Hepatocyte (in vitro differentiated cells): ENCODE data around the gene SLC25A22. TPM values are rescaled to one million over a fixed set of nuclear protein-coding genes. Genes with fewer than 3 reads are reported as not detected.

ENCODE experiments used
- DNase-seq: peaks from one replicate; pipeline ENCODE4 v3.0.0-alpha.2; 2016; ENCODE audit warnings: low spot score
- H2AFZ ChIP-seq: fragments of 200-600 bp; sonication (generic); 2 replicates; pipeline ENCODE4 v1.6.0; 2016; ENCODE audit warnings: antibody characterized with exemption, mild to moderate bottlenecking
- H3K27ac ChIP-seq: fragments of 200-600 bp; sonication (generic); 2 replicates; pipeline ENCODE4 v1.5.1; 2016; ENCODE audit warnings: mild to moderate bottlenecking
- H3K27me3 ChIP-seq: fragments of 200-600 bp; sonication (generic); 2 replicates; pipeline ENCODE4 v1.6.1; 2016
- H3K36me3 ChIP-seq: fragments of 200-600 bp; sonication (generic); replicated peaks from 2 replicates; pipeline ENCODE4 v1.5.1; 2016; ENCODE audit warnings: low read depth; ENCODE audit not compliant: insufficient read depth
- H3K4me1 ChIP-seq: fragments of 200-600 bp; sonication (generic); 2 replicates; pipeline ENCODE4 v1.5.1; 2016; ENCODE audit warnings: mild to moderate bottlenecking, moderate library complexity; ENCODE audit not compliant: insufficient read depth
- H3K4me2 ChIP-seq: fragments of 200-600 bp; sonication (generic); 2 replicates; pipeline ENCODE4 v1.6.0; 2016
- H3K4me3 ChIP-seq: fragments of 200-600 bp; sonication (generic); 2 replicates; pipeline ENCODE4 v1.5.1; 2016; ENCODE audit warnings: mild to moderate bottlenecking
- H3K79me2 ChIP-seq: fragments of 200-600 bp; sonication (generic); 2 replicates; pipeline ENCODE4 v1.6.0; 2017; ENCODE audit warnings: mild to moderate bottlenecking
- H3K9me2 ChIP-seq: fragments of 200-600 bp; sonication (generic); replicated peaks from 2 replicates; pipeline ENCODE4 v1.6.0; 2017; ENCODE audit warnings: mild to moderate bottlenecking; ENCODE audit not compliant: insufficient read depth
- H3K9me3 ChIP-seq: fragments of 200-600 bp; sonication (generic); 2 replicates; pipeline ENCODE4 v1.5.1; 2016; ENCODE audit warnings: low read depth, mild to moderate bottlenecking
- H4K20me1 ChIP-seq: fragments of 200-600 bp; sonication (generic); 2 replicates; pipeline ENCODE4 v1.6.0; 2016; ENCODE audit warnings: mild to moderate bottlenecking; ENCODE audit not compliant: insufficient read depth, poor library complexity, severe bottlenecking
- EZH2 ChIP-seq: fragments of 200-600 bp; sonication (generic); IDR thresholded peaks from 2 replicates; pipeline ENCODE4 v1.6.1; 2016; ENCODE audit warnings: antibody characterized with exemption, mild to moderate bottlenecking, borderline replicate concordance
- EZH2phosphoT487 ChIP-seq: fragments of 200-600 bp; sonication (generic); IDR thresholded peaks from one replicate; pipeline ENCODE4 v1.6.1; 2018; ENCODE audit warnings: antibody characterized with exemption, mild to moderate bottlenecking, low read depth, moderate library complexity; ENCODE audit not compliant: unreplicated experiment, severe bottlenecking
- WGBS: methylation state at CpG from one replicate; pipeline ENCODE4 v1.1.6; 2016; ENCODE audit warnings: low lambda C conversion rate; ENCODE audit errors: missing lambda C conversion rate; 5-methylcytosine and 5-hydroxymethylcytosine counted together
- polyA plus RNA-seq: library from polyadenylated mRNA; unstranded; fragments of >200 nt; fragmentation: Nextera tagmentation; extraction: Ambion mirVana; gene quantifications from 2 replicates; pipeline ENCODE4 v1.2.1, GENCODE V29; 2016
- total RNA-seq: library from RNA; depleted of rRNA; stranded (reverse); fragments of >200 nt; gene quantifications from 2 replicates; pipeline ENCODE4 v1.2.3, GENCODE V29; 2014
- TF ChIP-seq, protein P1 (sequence below): fragments of 200-600 bp; sonication (generic); IDR thresholded peaks from 2 replicates; pipeline ENCODE4 v1.5.1; 2016; ENCODE audit warnings: antibody characterized with exemption, mild to moderate bottlenecking; ENCODE audit not compliant: poor library complexity

SLC25A22 gene
- total and polyA plus RNA-seq, 2 experiments from 2014 or later, result 16.2 to 19.7 TPM

DNA sequence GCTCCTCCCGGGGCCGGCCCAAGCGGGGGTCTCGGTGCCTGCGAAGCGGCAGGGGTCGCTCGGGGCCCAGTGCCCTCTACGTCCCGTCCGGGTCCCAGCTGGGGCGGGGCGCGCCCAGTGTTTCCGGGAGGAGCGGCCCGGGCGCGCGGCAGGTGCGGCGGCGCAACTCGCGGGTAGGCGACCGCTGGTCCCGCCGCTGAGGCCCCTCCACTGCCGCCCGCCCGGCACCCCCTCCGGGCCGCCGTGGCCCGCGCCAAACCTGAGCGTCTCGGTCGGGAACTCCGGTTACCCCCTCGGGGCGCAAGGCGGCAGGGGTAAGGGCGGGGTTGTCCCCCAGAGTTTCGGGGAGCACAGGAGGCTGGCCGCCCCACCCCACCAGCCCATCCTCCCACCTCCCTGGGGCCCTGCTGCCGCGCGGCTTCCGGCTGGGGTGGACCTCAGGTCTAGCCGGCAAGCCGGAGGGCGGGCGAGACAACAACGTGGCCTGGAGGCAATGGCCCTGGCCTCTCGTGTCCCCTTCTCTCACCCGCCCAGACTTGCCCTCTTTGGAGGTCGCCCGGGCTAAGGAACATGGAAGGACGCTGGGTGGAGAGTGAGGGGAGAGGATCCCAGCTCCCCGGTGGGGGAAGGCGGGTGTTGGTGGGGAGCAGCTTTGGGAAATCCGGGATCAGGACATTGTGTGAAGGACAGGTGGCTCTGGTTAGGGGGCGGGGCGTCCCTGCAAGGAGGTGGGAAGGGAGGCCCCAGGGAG lies 29.2 kb upstream of the SLC25A22 start:
- peak; percentile 72 for DNase-seq
- Histone ChIP-seq H3K27me3 (peaks cover 21% of the 10 kb centered on the region), H3K4me3 (peak overlapping the region; percentile 14), H3K36me3 (no peaks in the 10 kb centered on the region), H2AFZ (peak overlapping the region; percentile 49), H3K9me2 (no peaks in the 10 kb centered on the region), H3K4me2 (peak overlapping the region; percentile 96), H3K4me1 (peaks cover 43% of the 10 kb centered on the region), H3K27ac (peak overlapping the region; percentile 83), H3K9me3 (no peaks in the 10 kb centered on the region), H4K20me1 (no peaks in the 10 kb centered on the region), H3K79me2 (no peaks in the 10 kb centered on the region)
- 5% methylated on average over 26 of the region's 66 CpGs for WGBS
- TF ChIP-seq, protein P1, sequence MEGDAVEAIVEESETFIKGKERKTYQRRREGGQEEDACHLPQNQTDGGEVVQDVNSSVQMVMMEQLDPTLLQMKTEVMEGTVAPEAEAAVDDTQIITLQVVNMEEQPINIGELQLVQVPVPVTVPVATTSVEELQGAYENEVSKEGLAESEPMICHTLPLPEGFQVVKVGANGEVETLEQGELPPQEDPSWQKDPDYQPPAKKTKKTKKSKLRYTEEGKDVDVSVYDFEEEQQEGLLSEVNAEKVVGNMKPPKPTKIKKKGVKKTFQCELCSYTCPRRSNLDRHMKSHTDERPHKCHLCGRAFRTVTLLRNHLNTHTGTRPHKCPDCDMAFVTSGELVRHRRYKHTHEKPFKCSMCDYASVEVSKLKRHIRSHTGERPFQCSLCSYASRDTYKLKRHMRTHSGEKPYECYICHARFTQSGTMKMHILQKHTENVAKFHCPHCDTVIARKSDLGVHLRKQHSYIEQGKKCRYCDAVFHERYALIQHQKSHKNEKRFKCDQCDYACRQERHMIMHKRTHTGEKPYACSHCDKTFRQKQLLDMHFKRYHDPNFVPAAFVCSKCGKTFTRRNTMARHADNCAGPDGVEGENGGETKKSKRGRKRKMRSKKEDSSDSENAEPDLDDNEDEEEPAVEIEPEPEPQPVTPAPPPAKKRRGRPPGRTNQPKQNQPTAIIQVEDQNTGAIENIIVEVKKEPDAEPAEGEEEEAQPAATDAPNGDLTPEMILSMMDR, result no peak
- TF ChIP-seq EZH2, result peak; percentile 9

DNA sequence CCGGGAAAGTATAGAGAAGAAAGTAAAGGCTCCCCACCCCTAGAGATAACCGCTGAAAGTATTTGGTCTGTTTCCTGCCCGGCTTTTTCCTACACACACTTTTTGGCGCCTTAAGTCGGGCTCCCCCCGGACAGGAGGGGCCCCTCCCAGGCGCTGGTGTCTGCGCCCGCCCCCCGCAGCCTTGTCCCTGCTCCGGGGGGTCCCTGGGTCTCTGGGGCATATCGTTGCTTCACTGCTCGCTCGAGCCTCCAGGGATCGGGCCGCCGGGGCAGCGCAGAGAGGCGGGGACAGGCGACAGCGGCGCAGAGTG lies 28.7 kb upstream of the SLC25A22 start:
- peaks cover 21% of the 10 kb centered on the region for H3K27me3 ChIP-seq
- H3K4me1 ChIP-seq, result peaks cover 37% of the 10 kb centered on the region

DNA sequence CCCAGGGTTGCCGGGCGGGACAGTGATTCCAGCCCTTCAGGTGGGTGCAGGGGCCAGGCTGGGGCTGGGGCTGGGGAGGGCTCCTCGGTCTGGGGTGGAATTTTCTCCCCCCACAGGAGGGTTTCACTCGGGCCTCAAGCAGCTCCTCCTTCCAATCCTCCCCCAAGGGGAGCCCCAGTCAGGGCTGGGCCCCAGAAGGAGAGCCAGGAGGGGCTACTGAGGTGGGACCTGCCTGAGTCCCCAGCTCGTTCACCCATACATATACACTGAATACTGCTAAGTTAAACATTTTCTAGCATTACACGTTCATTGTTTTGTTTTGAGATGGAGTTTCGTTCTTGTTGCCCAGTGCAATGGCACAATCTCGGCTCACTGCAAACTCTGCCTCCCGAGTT lies 28.1 kb upstream of the SLC25A22 start:
- Histone ChIP-seq H2AFZ (no peak overlapping the region), H3K9me2 (no peaks in the 10 kb centered on the region), H3K4me3 (no peak overlapping the region), H3K36me3 (no peaks in the 10 kb centered on the region), H4K20me1 (peaks cover 9% of the 10 kb centered on the region), H3K79me2 (peaks cover 8% of the 10 kb centered on the region), H3K27me3 (peaks cover 21% of the 10 kb centered on the region), H3K27ac (peak overlapping the region; percentile 83), H3K4me1 (peaks cover 35% of the 10 kb centered on the region), H3K9me3 (no peaks in the 10 kb centered on the region), H3K4me2 (peak overlapping the region; percentile 96)
- 69% methylated on average over 9 of the region's 9 CpGs for WGBS
- TF ChIP-seq EZH2 (no peak), EZH2phosphoT487 (no peak)
- TF ChIP-seq, protein P1, result no peak
- DNase-seq, result no peak

More for the DNA sequence above, 28.7 kb upstream of the SLC25A22 start:
- Histone ChIP-seq H3K4me2 (peak overlapping the region; percentile 96), H3K9me3 (no peaks in the 10 kb centered on the region), H4K20me1 (peaks cover 3% of the 10 kb centered on the region), H3K36me3 (no peaks in the 10 kb centered on the region), H3K27ac (peak overlapping the region; percentile 83), H3K9me2 (no peaks in the 10 kb centered on the region), H3K4me3 (peak overlapping the region; percentile 14), H2AFZ (peak overlapping the region; percentile 49), H3K79me2 (peaks cover 2% of the 10 kb centered on the region)
- DNase-seq, result no peak
- TF ChIP-seq EZH2phosphoT487, result no peak
- peak; percentile 72 for TF ChIP-seq EZH2
- TF ChIP-seq, protein P1, result no peak
- WGBS, result 3% methylated on average over 21 of the region's 22 CpGs
